Suprapubic skin (tissue), 4 donors: Measurements from ENCODE around the gene POLR3E. TPM values are rescaled to one million over a fixed set of nuclear protein-coding genes. Genes with fewer than 3 reads are reported as not detected.

Source experiments
- DNase-seq, 2 donors: peaks; one replicate each; pipeline ENCODE4 v3.0.0-alpha.2; 2019; ENCODE audit warnings: low spot score in 2 of 2
- H3K27ac ChIP-seq: fragments of 200-600 bp; sonication (generic); one replicate; pipeline ENCODE4 v1.5.1; 2019
- H3K27me3 ChIP-seq: fragments of 200-600 bp; sonication (generic); one replicate; pipeline ENCODE4 v1.5.1; 2019
- H3K36me3 ChIP-seq: fragments of 200-600 bp; sonication (generic); one replicate; pipeline ENCODE4 v1.5.1; 2019
- H3K4me1 ChIP-seq: fragments of 200-600 bp; sonication (generic); one replicate; pipeline ENCODE4 v1.5.1; 2019
- H3K4me3 ChIP-seq: fragments of 200-600 bp; sonication (generic); one replicate; pipeline ENCODE4 v1.5.1; 2019; ENCODE audit warnings: mild to moderate bottlenecking
- H3K9me3 ChIP-seq: fragments of 200-600 bp; sonication (generic); one replicate; pipeline ENCODE4 v1.5.1; 2019
- CTCF ChIP-seq, 2 donors: fragments of 200-600 bp in 1 of 2; fragments of 450-650 bp in 1 of 2; sonication (generic) in 1 of 2; IDR thresholded peaks; one replicate each; pipeline ENCODE4 v1.5.1; 2016 to 2019; ENCODE audit warnings: antibody characterized with exemption in 2 of 2, mild to moderate bottlenecking in 1 of 2, moderate library complexity in 1 of 2
- EP300 ChIP-seq: sonication (generic); formaldehyde crosslinking; IDR thresholded peaks from one replicate; pipeline ENCODE4 v1.6.1; 2017; ENCODE audit warnings: antibody characterized with exemption
- POLR2A ChIP-seq, 2 donors: fragments of 450-650 bp; IDR thresholded peaks; one replicate each; pipeline ENCODE4 v1.6.1; 2017; ENCODE audit warnings: antibody characterized with exemption in 2 of 2, mild to moderate bottlenecking in 2 of 2, moderate library complexity in 2 of 2
- POLR2AphosphoS5 ChIP-seq, 3 donors: sonication (generic); formaldehyde crosslinking; IDR thresholded peaks; one replicate each; pipeline ENCODE4 v1.6.1; 2017; ENCODE audit warnings: antibody characterized with exemption in 3 of 3
- WGBS: methylation state at CpG from one replicate; pipeline ENCODE4 v1.1.5; 2018; 5-methylcytosine and 5-hydroxymethylcytosine counted together
- total RNA-seq, 4 donors: library from RNA; depleted of rRNA; stranded (reverse); fragments of >200 nt; gene quantifications; one replicate each; pipeline ENCODE4 v1.1.0, GENCODE V29; 2016

The POLR3E gene
- total RNA-seq, 4 donors from 2014 or later = 63.3 to 116 (median 89.0) TPM

- no peak overlapping the region for H3K27ac ChIP-seq
- H3K36me3 ChIP-seq = peaks cover 8% of the 10 kb centered on the region
- DNase-seq = no peak
- TF ChIP-seq CTCF (IDR thresholded peaks at IDR 0.05) (no peak), POLR2AphosphoS5 (IDR thresholded peaks at IDR 0.05) (no peak), POLR2A (IDR thresholded peaks at IDR 0.05) (no peak), EP300 (no peak)
- no peak overlapping the region for H3K4me3 ChIP-seq
- no peaks in the 10 kb centered on the region for H3K9me3 ChIP-seq
- 93% methylated on average over 1 of the region's 1 CpG for WGBS
- peaks cover 13% of the 10 kb centered on the region for H3K4me1 ChIP-seq
- no peaks in the 10 kb centered on the region for H3K27me3 ChIP-seq
Measured at GRCh38 chr16:22358000-22358399, 60.8 kb downstream of the POLR3E start.

- H3K4me3 ChIP-seq = no peak overlapping the region
- H3K36me3 ChIP-seq = peaks cover 22% of the 10 kb centered on the region
- H3K27me3 ChIP-seq = no peaks in the 10 kb centered on the region
- H3K9me3 ChIP-seq = no peaks in the 10 kb centered on the region
- H3K27ac ChIP-seq = no peak overlapping the region
- no peak for DNase-seq
- no peaks in the 10 kb centered on the region for H3K4me1 ChIP-seq
- no peak for TF ChIP-seq POLR2A (IDR thresholded peaks at IDR 0.05)
- no peak for TF ChIP-seq CTCF (IDR thresholded peaks at IDR 0.05)
- TF ChIP-seq POLR2AphosphoS5 (IDR thresholded peaks at IDR 0.05) = no peak
- TF ChIP-seq EP300 = no peak
Measured at GRCh38 chr16:22359679-22360078, 62.5 kb downstream of the POLR3E start.

- no peak overlapping the region for H3K27ac ChIP-seq
- no peak for DNase-seq
- H3K4me1 ChIP-seq = no peaks in the 10 kb centered on the region
- H3K36me3 ChIP-seq = peaks cover 24% of the 10 kb centered on the region
- no peaks in the 10 kb centered on the region for H3K9me3 ChIP-seq
- no peaks in the 10 kb centered on the region for H3K27me3 ChIP-seq
- no peak overlapping the region for H3K4me3 ChIP-seq
- TF ChIP-seq POLR2AphosphoS5 (IDR thresholded peaks at IDR 0.05) = no peak
- TF ChIP-seq CTCF (IDR thresholded peaks at IDR 0.05) = no peak
- TF ChIP-seq POLR2A (IDR thresholded peaks at IDR 0.05) = no peak
- no peak for TF ChIP-seq EP300
- 88% methylated on average over 8 of the region's 8 CpGs for WGBS
Measured at GRCh38 chr16:22360963-22361659, 63.9 kb downstream of the POLR3E start.

- TF ChIP-seq CTCF (IDR thresholded peaks at IDR 0.05) (no peak), POLR2AphosphoS5 (IDR thresholded peaks at IDR 0.05) (no peak), POLR2A (IDR thresholded peaks at IDR 0.05) (no peak), EP300 (no peak)
Measured at GRCh38 chr16:22364241-22364640, 67.0 kb downstream of the POLR3E start.

GRCh38 chr16:22366371-22366770 lies 69.2 kb downstream of the POLR3E start:
- 91% methylated on average over 2 of the region's 2 CpGs for WGBS
- H3K4me1 ChIP-seq = peaks cover 30% of the 10 kb centered on the region
- H3K9me3 ChIP-seq = no peaks in the 10 kb centered on the region
- no peak overlapping the region for H3K4me3 ChIP-seq
- no peaks in the 10 kb centered on the region for H3K27me3 ChIP-seq
- peaks cover 22% of the 10 kb centered on the region for H3K36me3 ChIP-seq
- no peak overlapping the region for H3K27ac ChIP-seq
- no peak for DNase-seq
- TF ChIP-seq CTCF (IDR thresholded peaks at IDR 0.05) (no peak), EP300 (no peak), POLR2A (IDR thresholded peaks at IDR 0.05) (no peak), POLR2AphosphoS5 (IDR thresholded peaks at IDR 0.05) (no peak)

More at GRCh38 chr16:22364241-22364640, 67.0 kb downstream of the POLR3E start:
- peaks cover 9% of the 10 kb centered on the region for H3K4me1 ChIP-seq
- H3K27me3 ChIP-seq = no peaks in the 10 kb centered on the region
- DNase-seq = no peak
- H3K36me3 ChIP-seq = peaks cover 24% of the 10 kb centered on the region
- H3K27ac ChIP-seq = no peak overlapping the region
- no peaks in the 10 kb centered on the region for H3K9me3 ChIP-seq
- H3K4me3 ChIP-seq = no peak overlapping the region
- 83% methylated on average over 2 of the region's 2 CpGs for WGBS
